Astrocyte of the spinal cord (primary cell): Measurements from ENCODE around the gene UBD.

Source experiments
- DNase-seq: peaks from one replicate; pipeline ENCODE4 v3.0.0; 2011; ENCODE audit warnings: low read depth, low spot score
- H3K4me3 ChIP-seq: 2 replicates; pipeline ENCODE4 v1.5.1; 2011; ENCODE audit warnings: low read depth, mild to moderate bottlenecking, low read length, moderate library complexity
- in situ Hi-C: cut with HindIII; loops from 2 replicates; pipeline ENCODE4 v1.10.0; 2017; ENCODE audit warnings: low sequenced_read_pairs
- TF ChIP-seq, protein P1 (sequence below): IDR thresholded peaks from 2 replicates; pipeline ENCODE4 v1.5.1; 2012; ENCODE audit warnings: low read depth, mild to moderate bottlenecking, low read length, inconsistent platforms

The UBD gene

GRCh38 chr6:29584821-29585220 lies 25.3 kb upstream of the UBD start, which contains the start of gene OR2H2:
Gene OR2H2 (plus strand): TSS chr6:29585121. CDS start chr6:29587945, 2,824 bp downstream.
- in situ Hi-C loops, result no loop called here
- DNase-seq, result no peak
- no peak within 1 kb of the TSS for H3K4me3 ChIP-seq
- TF ChIP-seq, protein P1, sequence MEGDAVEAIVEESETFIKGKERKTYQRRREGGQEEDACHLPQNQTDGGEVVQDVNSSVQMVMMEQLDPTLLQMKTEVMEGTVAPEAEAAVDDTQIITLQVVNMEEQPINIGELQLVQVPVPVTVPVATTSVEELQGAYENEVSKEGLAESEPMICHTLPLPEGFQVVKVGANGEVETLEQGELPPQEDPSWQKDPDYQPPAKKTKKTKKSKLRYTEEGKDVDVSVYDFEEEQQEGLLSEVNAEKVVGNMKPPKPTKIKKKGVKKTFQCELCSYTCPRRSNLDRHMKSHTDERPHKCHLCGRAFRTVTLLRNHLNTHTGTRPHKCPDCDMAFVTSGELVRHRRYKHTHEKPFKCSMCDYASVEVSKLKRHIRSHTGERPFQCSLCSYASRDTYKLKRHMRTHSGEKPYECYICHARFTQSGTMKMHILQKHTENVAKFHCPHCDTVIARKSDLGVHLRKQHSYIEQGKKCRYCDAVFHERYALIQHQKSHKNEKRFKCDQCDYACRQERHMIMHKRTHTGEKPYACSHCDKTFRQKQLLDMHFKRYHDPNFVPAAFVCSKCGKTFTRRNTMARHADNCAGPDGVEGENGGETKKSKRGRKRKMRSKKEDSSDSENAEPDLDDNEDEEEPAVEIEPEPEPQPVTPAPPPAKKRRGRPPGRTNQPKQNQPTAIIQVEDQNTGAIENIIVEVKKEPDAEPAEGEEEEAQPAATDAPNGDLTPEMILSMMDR, result no peak

DNA sequence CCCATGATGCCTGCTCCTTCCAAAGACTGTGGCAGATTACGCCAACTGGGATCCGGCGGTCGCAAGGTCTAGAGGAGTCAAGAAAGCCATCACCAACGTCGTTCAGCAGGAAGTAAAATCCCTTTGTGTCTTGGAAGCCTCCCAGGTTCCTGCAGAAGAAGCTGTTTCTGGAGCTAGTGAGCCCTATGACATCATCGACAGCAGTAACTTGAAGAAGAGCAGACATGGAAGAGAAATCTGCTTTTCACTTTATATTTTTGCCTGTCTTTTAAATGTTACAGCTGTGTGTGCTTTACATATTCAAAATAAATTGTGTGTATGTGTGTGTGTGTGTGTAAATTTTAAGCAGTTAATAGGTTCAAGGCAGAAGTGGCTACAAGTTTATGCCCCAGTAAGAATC lies 18.0 kb upstream of the UBD start:
- no peak overlapping the region for H3K4me3 ChIP-seq
- in situ Hi-C loops, result no loop called here
- TF ChIP-seq, protein P1, result no peak
- DNase-seq, result no peak

GRCh38 chr6:29576056-29576455 lies 16.5 kb upstream of the UBD start:
- no peak overlapping the region for H3K4me3 ChIP-seq
- DNase-seq, result no peak
- in situ Hi-C loops, result no loop called here
- TF ChIP-seq, protein P1, result no peak

DNA sequence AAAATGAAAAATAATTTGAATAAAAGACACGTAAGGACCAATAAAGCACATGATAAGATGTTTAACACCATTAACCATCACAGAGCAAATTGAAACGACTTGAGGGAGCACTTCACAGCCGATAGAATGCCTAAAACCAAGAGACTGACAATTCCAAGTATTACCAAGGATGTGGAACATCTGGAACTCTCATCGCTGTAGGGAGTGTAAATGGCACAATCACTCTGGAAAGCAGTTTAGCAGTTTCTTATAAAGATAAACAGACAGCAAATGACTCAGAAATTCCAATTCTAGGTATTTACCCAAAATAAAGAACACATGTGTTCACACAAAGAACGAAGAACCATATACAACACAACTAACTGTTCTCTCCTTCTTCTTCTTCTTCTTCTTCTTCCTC lies 8.5 kb upstream of the UBD start:
- TF ChIP-seq, protein P1, result no peak
- in situ Hi-C loops, result no loop called here
- DNase-seq, result no peak
- no peak overlapping the region for H3K4me3 ChIP-seq

GRCh38 chr6:29567541-29567940 lies 8.0 kb upstream of the UBD start:
- no peak overlapping the region for H3K4me3 ChIP-seq
- in situ Hi-C loops, result no loop called here
- DNase-seq, result no peak
- TF ChIP-seq, protein P1, result no peak

DNA sequence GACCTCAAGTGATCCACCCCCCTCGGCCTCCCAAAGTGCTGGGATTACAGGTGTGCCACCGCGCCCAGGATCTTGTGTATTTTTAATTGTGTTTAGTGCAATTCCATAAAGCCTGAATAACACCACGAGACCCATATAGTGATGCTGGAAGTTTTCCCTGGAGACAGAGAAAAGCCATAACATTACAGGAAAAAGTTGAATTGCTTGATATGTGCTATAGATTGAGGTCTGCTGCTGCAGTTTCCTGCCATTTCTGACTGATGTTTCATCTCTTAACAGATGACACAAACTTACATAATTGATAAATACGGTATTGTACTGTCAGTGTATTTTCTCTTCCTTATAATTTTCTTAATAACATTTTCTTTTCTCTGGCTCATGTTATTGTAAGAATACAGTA lies 7.3 kb upstream of the UBD start:
- no peak for DNase-seq
- TF ChIP-seq, protein P1, result no peak
- in situ Hi-C loops, result no loop called here
- no peak overlapping the region for H3K4me3 ChIP-seq

GRCh38 chr6:29564875-29565274 lies 5.3 kb upstream of the UBD start:
- no peak for DNase-seq
- no peak overlapping the region for H3K4me3 ChIP-seq
- TF ChIP-seq, protein P1, result no peak
- in situ Hi-C loops, result no loop called here
